GM12878 (cell line): Measurements from ENCODE around the gene SLC38A3. TPM values are rescaled to one million over a fixed set of nuclear protein-coding genes. Genes with fewer than 3 reads are reported as not detected.

ENCODE experiments used
- ATAC-seq: fragments of 200-7000 bp; cut with Tn5 transposase; 3 replicates; pipeline ENCODE4 v1.9.1; 2020; ENCODE audit warnings: mild to moderate bottlenecking, moderate library complexity
- BruUV-seq: library from RNA; stranded (reverse); fragments of 400-500 nt; replicated peaks from 2 replicates; lab custom pipeline; 2021; lab: Mats Ljungman, UMichigan
- CTCF ChIA-PET: fragments of 300-600 bp; sonication (Branson Sonifier 250); formaldehyde crosslinking; extraction: SDS; loops from one replicate; lab custom pipeline; 2021; ENCODE audit warnings: inconsistent platforms; lab: Yijun Ruan, JAX
- POLR2A ChIA-PET: fragments of 350-600 bp; formaldehyde crosslinking; extraction: SDS; loops from one replicate; lab custom pipeline; 2021; ENCODE audit warnings: inconsistent platforms; lab: Charles Lee
- RAD21 ChIA-PET: fragments of 300-600 bp; sonication (Branson Sonifier 250); formaldehyde crosslinking; loops from one replicate; lab custom pipeline; 2023; ENCODE audit warnings: antibody characterized with exemption; ENCODE audit not compliant: unreplicated experiment; lab: Charles Lee
- SMC1A ChIA-PET: fragments of 300-600 bp; sonication (Branson Sonifier 250); formaldehyde crosslinking; loops from one replicate; lab custom pipeline; 2023; ENCODE audit not compliant: unreplicated experiment, uncharacterized antibody; lab: Charles Lee
- DNase-seq: peaks from one replicate; pipeline ENCODE4 v3.0.0-alpha.2; 2011; ENCODE audit warnings: low read depth, low spot score
- FAIRE-seq: peaks from 3 replicates; lab custom pipeline; 2011; peaks lifted over from hg19 to GRCh38; lab: Jason Lieb, UNC
- H2AFZ ChIP-seq: 2 replicates; pipeline ENCODE4 v1.6.0; 2011; ENCODE audit warnings: low read depth, low read length, control low read depth; ENCODE audit not compliant: control insufficient read depth
- H3K27ac ChIP-seq: 2 replicates; pipeline ENCODE4 v1.5.1; 2011; ENCODE audit warnings: control low read depth; ENCODE audit not compliant: control insufficient read depth, insufficient read depth
- H3K27me3 ChIP-seq, 2 experiments: replicated peaks in 1 of 2; 2 replicates each; pipeline versions ENCODE4 v1.6.0 to v1.6.1; 2011; ENCODE audit warnings: low read length in 1 of 2; ENCODE audit not compliant: control insufficient read depth in 2 of 2, insufficient read depth in 2 of 2
- H3K36me3 ChIP-seq, 2 experiments: 2 replicates each; pipeline ENCODE4 v1.5.1; 2011; ENCODE audit warnings: low read length in 1 of 2; ENCODE audit not compliant: control insufficient read depth in 2 of 2, insufficient read depth in 2 of 2
- H3K4me1 ChIP-seq: 2 replicates; pipeline ENCODE4 v1.6.1; 2011; ENCODE audit warnings: mild to moderate bottlenecking, low read length, moderate library complexity, mixed read lengths; ENCODE audit not compliant: control insufficient read depth, insufficient read depth
- H3K4me2 ChIP-seq: 2 replicates; pipeline ENCODE4 v1.6.0; 2011; ENCODE audit warnings: control low read depth; ENCODE audit not compliant: control insufficient read depth, insufficient read depth
- H3K4me3 ChIP-seq: fragments of 200-600 bp; sonication (generic); 2 replicates; pipeline ENCODE4 v1.5.1; 2016
- H3K79me2 ChIP-seq: 2 replicates; pipeline ENCODE4 v1.6.0; 2011; ENCODE audit warnings: low read length; ENCODE audit not compliant: control insufficient read depth, insufficient read depth
- H3K9ac ChIP-seq: 2 replicates; pipeline ENCODE4 v1.8.0; 2011; ENCODE audit warnings: low read length, control low read depth, mixed read lengths; ENCODE audit not compliant: control insufficient read depth, insufficient read depth
- H3K9me3 ChIP-seq: replicated peaks from 3 replicates; pipeline ENCODE4 v1.5.1; 2011; ENCODE audit warnings: mild to moderate bottlenecking, low read length; ENCODE audit not compliant: control insufficient read depth, insufficient read depth
- H4K20me1 ChIP-seq: 2 replicates; pipeline ENCODE4 v1.6.0; 2011; ENCODE audit not compliant: control insufficient read depth, insufficient read depth
- EGR1 ChIP-seq, 2 experiments: IDR thresholded peaks; 1 replicate in 1 of 2; 2 replicates in 1 of 2; pipeline ENCODE4 v1.6.1; 2011 to 2012; ENCODE audit warnings: low read depth in 2 of 2, low read length in 2 of 2, borderline replicate concordance in 1 of 2, mild to moderate bottlenecking in 1 of 2, moderate library complexity in 1 of 2
- IRF3 ChIP-seq: fragments of 450-650 bp; IDR thresholded peaks from 2 replicates; pipeline ENCODE4 v1.6.1; 2014; ENCODE audit warnings: mild to moderate bottlenecking
- KDM1A ChIP-seq: fragments of 200-600 bp; sonication (generic); IDR thresholded peaks from 2 replicates; pipeline ENCODE4 v1.6.1; 2016; ENCODE audit warnings: borderline replicate concordance
- MEF2B ChIP-seq: fragments of 450-650 bp; IDR thresholded peaks from 2 replicates; pipeline ENCODE4 v1.6.1; 2018; ENCODE audit warnings: mild to moderate bottlenecking, moderate library complexity; ENCODE audit not compliant: partially characterized antibody, poor library complexity, severe bottlenecking
- NR2C1 ChIP-seq: fragments of 450-650 bp; IDR thresholded peaks from 2 replicates; pipeline ENCODE4 v1.6.1; 2017; ENCODE audit warnings: antibody characterized with exemption, mild to moderate bottlenecking, moderate library complexity
- NR2C2 ChIP-seq: IDR thresholded peaks from 2 replicates; pipeline ENCODE4 v1.6.1; 2011; ENCODE audit warnings: borderline replicate concordance, low read depth; ENCODE audit not compliant: control insufficient read depth, insufficient read length
- NRF1 ChIP-seq: conservative IDR thresholded peaks from 2 replicates; pipeline ENCODE4 v1.6.1; 2011; ENCODE audit warnings: mild to moderate bottlenecking, low read depth, low read length, improper control_type of control experiment
- PAX5 ChIP-seq: IDR thresholded peaks from 2 replicates; pipeline ENCODE4 v1.6.1; 2011; ENCODE audit warnings: low read depth, low read length, borderline replicate concordance
- PML ChIP-seq: IDR thresholded peaks from 2 replicates; pipeline ENCODE4 v1.6.1; 2012; ENCODE audit warnings: low read length, inconsistent platforms
- POLR2AphosphoS5 ChIP-seq: IDR thresholded peaks from 2 replicates; pipeline ENCODE4 v1.6.1; 2011; ENCODE audit warnings: mild to moderate bottlenecking, low read length, inconsistent platforms
- RCOR1 ChIP-seq: conservative IDR thresholded peaks from 2 replicates; pipeline ENCODE4 v1.6.1; 2012; ENCODE audit warnings: low read depth, low read length, improper control_type of control experiment
- RUNX3 ChIP-seq: IDR thresholded peaks from 2 replicates; pipeline ENCODE4 v1.6.1; 2012; ENCODE audit warnings: low read length, inconsistent platforms
- SKIL ChIP-seq: fragments of 450-650 bp; IDR thresholded peaks from 2 replicates; pipeline ENCODE4 v1.6.1; 2017; ENCODE audit warnings: mild to moderate bottlenecking, low read depth, inconsistent platforms; ENCODE audit not compliant: poor library complexity, severe bottlenecking
- ZNF384 ChIP-seq: IDR thresholded peaks from 2 replicates; pipeline ENCODE4 v1.6.1; 2012; ENCODE audit warnings: low read depth, mild to moderate bottlenecking, low read length, improper control_type of control experiment, borderline replicate concordance
- WGBS: methylation state at CpG from one replicate; pipeline ENCODE4 v1.1.6; 2016; ENCODE audit warnings: low lambda C conversion rate; ENCODE audit not compliant: insufficient replicate concordance, insufficient coverage; ENCODE audit errors: missing lambda C conversion rate; 5-methylcytosine and 5-hydroxymethylcytosine counted together
- in situ Hi-C: fragments of 300-500 bp; cut with MboI; formaldehyde crosslinking; loops from 9 replicates; pipeline ENCODE4 v1.14.3; 2018; ENCODE audit warnings: mixed read lengths
- intact Hi-C: fragments of 100-400 bp; cut with micrococcal nuclease; formaldehyde crosslinking; loops from one replicate; pipeline ENCODE4 v1.14.2; 2022; ENCODE audit not compliant: unreplicated experiment
- polyA plus RNA-seq, 11 experiments: library from polyadenylated mRNA; depleted of rRNA in 4 of 11; unstranded in 6 of 11; stranded (reverse) in 5 of 11; fragments of >200 nt; fragmentation: Nextera tagmentation in 4 of 11; fragmentation: Illumina TruSeq in 1 of 11; extraction: Ambion mirVana in 4 of 11; extraction: Trizol in 1 of 11; gene quantifications; 1 replicate in 1 of 11; 2 replicates in 10 of 11; pipeline versions ENCODE4 v1.2.1 to v1.2.3, GENCODE V29; 2011 to 2016; ENCODE audit warnings: inconsistent platforms in 2 of 11, missing spikeins in 2 of 11, low read depth in 1 of 11
- total RNA-seq, 4 experiments: library from RNA; depleted of rRNA in 3 of 4; stranded (reverse); fragments of >200 nt in 3 of 4; fragmentation: Illumina TruSeq in 1 of 4; extraction: Trizol in 1 of 4; gene quantifications; 2 replicates each; pipeline versions ENCODE4 v1.2.1 to v1.2.3, GENCODE V29; 2013 to 2021

SLC38A3 gene
- total and polyA plus RNA-seq, 10 of the 15 experiments (the other 5 are each of a cell fraction or from before 2014, with no cell fraction given), result 0.14 TPM; not detected in 9

GRCh38 chr3:50168791-50169190 is 36.3 kb upstream of the SLC38A3 start:
- Histone ChIP-seq H3K27me3 (no peaks in the 10 kb centered on the region; a peak in 1 of 4 replicates), H3K4me2 (no peak overlapping the region), H3K9me3 (no peaks in the 10 kb centered on the region), H3K27ac (no peak overlapping the region), H3K36me3 (no peaks in the 10 kb centered on the region), H3K4me1 (no peaks in the 10 kb centered on the region), H3K4me3 (no peak overlapping the region), H3K9ac (no peak overlapping the region), H4K20me1 (no peaks in the 10 kb centered on the region; the same call in 1 of the 2 replicates), H2AFZ (no peak overlapping the region), H3K79me2 (no peaks in the 10 kb centered on the region)
- ChIA-PET CTCF (no interaction called here), SMC1A (no interaction called here), RAD21 (no interaction called here), POLR2A (no interaction called here)
- in situ Hi-C loops (no loop called here), intact Hi-C loops (no loop called here)
- no peak for DNase-seq
- no TSS peak for BruUV-seq
- no peak for ATAC-seq
- WGBS, result 24% methylated on average over 6 of the region's 6 CpGs
- TF ChIP-seq POLR2AphosphoS5 (no peak), PAX5 (no peak), EGR1 (IDR thresholded peaks at IDR 0.05; ENCODE audit: borderline replicate concordance in 1 of 2, low read depth in 2 of 2, low read length in 2 of 2) (no peak), NR2C1 (no peak)
- no peak for FAIRE-seq

- no TSS peak for BruUV-seq
- Histone ChIP-seq H2AFZ (no peak overlapping the region), H3K36me3 (no peaks in the 10 kb centered on the region), H3K9ac (no peak overlapping the region), H3K79me2 (no peaks in the 10 kb centered on the region), H3K27ac (no peak overlapping the region), H3K27me3 (no peaks in the 10 kb centered on the region; a peak in 1 of 4 replicates), H3K4me3 (no peak overlapping the region), H3K4me2 (no peak overlapping the region), H3K9me3 (no peaks in the 10 kb centered on the region), H3K4me1 (no peaks in the 10 kb centered on the region), H4K20me1 (no peaks in the 10 kb centered on the region; the same call in 1 of the 2 replicates)
- ChIA-PET SMC1A (no interaction called here), CTCF (no interaction called here), RAD21 (no interaction called here), POLR2A (no interaction called here)
- intact Hi-C loops (no loop called here), in situ Hi-C loops (no loop called here)
- no peak for FAIRE-seq
- ATAC-seq, result no peak
- DNase-seq, result no peak
- WGBS, result 28% methylated on average over 11 of the region's 11 CpGs
- no peak for TF ChIP-seq NR2C2
- no peak for TF ChIP-seq ZNF384
- no peak for TF ChIP-seq IRF3
- TF ChIP-seq SKIL, result no peak
- no peak for TF ChIP-seq PML
- TF ChIP-seq RUNX3, result no peak
- TF ChIP-seq RCOR1, result no peak
- TF ChIP-seq NRF1, result no peak
- no peak for TF ChIP-seq MEF2B
- TF ChIP-seq KDM1A, result no peak
These were observed 35.7 kb upstream of the SLC38A3 start for GRCh38 chr3:50169232-50169832.
